Osteocyte (in vitro differentiated cells): ENCODE data around the gene HRH4. TPM values are rescaled to one million over a fixed set of nuclear protein-coding genes. Genes with fewer than 3 reads are reported as not detected.

Experiments used
- DNase-seq: peaks from one replicate; pipeline ENCODE4 v3.0.0; 2021; ENCODE audit warnings: mixed read lengths; ENCODE audit not compliant: unreplicated experiment; ENCODE audit errors: extremely low spot score
- H3K27ac Mint-ChIP-seq: one replicate; pipeline ENCODE4 v1.8.0; 2021; ENCODE audit warnings: mild to moderate bottlenecking, mixed read lengths; ENCODE audit not compliant: unreplicated experiment
- H3K27me3 Mint-ChIP-seq: one replicate; pipeline ENCODE4 v1.8.0; 2021; ENCODE audit warnings: mixed read lengths; ENCODE audit not compliant: unreplicated experiment
- H3K36me3 Mint-ChIP-seq: one replicate; pipeline ENCODE4 v1.8.0; 2021; ENCODE audit warnings: mixed read lengths; ENCODE audit not compliant: unreplicated experiment
- H3K4me1 Mint-ChIP-seq: one replicate; pipeline ENCODE4 v1.8.0; 2021; ENCODE audit warnings: mixed read lengths; ENCODE audit not compliant: unreplicated experiment
- H3K4me3 Mint-ChIP-seq: one replicate; pipeline ENCODE4 v1.8.0; 2021; ENCODE audit warnings: mild to moderate bottlenecking, moderate library complexity, mixed read lengths; ENCODE audit not compliant: unreplicated experiment
- H3K9me3 Mint-ChIP-seq: one replicate; pipeline ENCODE4 v1.8.0; 2021; ENCODE audit warnings: mixed read lengths; ENCODE audit not compliant: unreplicated experiment
- CTCF ChIP-seq: fragments of 200-600 bp; sonication (generic); IDR thresholded peaks from 2 replicates; pipeline ENCODE4 v1.5.0; 2021; ENCODE audit warnings: antibody characterized with exemption, mild to moderate bottlenecking, moderate library complexity
- total RNA-seq: library from RNA; stranded (reverse); gene quantifications from 2 replicates; pipeline ENCODE4 v1.2.1, GENCODE V29; 2021

HRH4 gene
- total RNA-seq, 1 donor from 2014 or later: not detected

GRCh38 chr18:24472591-24472990 lies 12.2 kb downstream of the HRH4 start:
- H3K27ac Mint-ChIP-seq: no peak overlapping the region
- no peak overlapping the region for H3K4me3 Mint-ChIP-seq
- peaks cover 4% of the 10 kb centered on the region for H3K27me3 Mint-ChIP-seq
- peaks cover 2% of the 10 kb centered on the region for H3K4me1 Mint-ChIP-seq
- DNase-seq: no peak
- TF ChIP-seq CTCF: no peak
- H3K36me3 Mint-ChIP-seq: no peaks in the 10 kb centered on the region
- H3K9me3 Mint-ChIP-seq: no peaks in the 10 kb centered on the region

DNA sequence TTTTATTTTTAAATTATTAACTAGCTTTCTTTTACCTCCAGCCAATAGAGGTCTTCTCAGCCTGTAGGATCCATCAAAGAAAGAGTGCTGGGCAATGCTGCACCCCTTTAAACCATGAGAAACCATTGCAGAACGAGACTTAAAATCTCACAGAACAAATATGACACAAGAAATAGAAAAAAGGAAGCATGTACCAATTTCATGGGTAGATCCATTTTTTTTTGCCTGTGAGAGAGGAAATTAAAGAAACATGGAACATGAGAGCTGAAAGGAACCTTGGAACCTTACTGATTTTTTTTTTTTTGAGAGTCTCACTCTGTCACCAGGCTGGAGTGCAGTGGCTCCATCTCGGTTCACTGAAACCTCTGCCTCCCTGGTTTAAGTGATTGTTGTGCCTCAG lies 14.0 kb downstream of the HRH4 start:
- TF ChIP-seq CTCF: no peak
- H3K4me3 Mint-ChIP-seq: no peak overlapping the region
- H3K36me3 Mint-ChIP-seq: no peaks in the 10 kb centered on the region
- no peaks in the 10 kb centered on the region for H3K9me3 Mint-ChIP-seq
- peaks cover 2% of the 10 kb centered on the region for H3K4me1 Mint-ChIP-seq
- peaks cover 4% of the 10 kb centered on the region for H3K27me3 Mint-ChIP-seq
- H3K27ac Mint-ChIP-seq: no peak overlapping the region
- DNase-seq: no peak

DNA sequence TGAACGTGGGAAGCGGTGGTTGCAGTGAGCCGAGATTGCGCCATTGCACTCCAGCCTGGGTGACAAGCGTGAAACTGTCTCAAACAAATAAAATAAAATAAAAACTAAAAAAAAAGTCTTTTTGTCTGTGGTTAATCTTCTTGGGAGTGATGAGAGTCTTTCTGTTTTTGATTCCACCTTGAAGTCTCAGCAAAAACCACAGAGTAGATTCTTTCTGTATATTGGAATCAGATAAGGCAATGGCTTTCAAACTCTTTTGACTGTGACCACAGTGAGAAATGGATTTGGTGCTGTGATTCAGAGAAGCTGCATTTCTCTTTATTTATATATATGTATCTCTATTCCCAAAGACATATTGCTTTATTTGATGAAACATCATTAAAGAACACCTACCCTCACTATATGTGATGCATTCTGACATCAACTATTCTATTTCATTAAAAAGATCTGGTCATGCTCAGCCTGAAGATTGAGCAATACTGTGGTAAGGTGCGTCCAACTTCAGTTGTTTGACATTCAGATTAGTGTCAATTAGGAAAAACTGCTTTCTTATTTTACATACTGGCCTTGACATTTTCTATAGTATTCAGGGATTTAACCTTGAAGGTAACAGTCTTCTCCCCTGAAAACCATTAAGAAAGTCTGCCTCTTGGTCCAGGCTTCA lies 15.6 kb downstream of the HRH4 start:
- peaks cover 7% of the 10 kb centered on the region for H3K27me3 Mint-ChIP-seq
- DNase-seq: no peak
- H3K4me3 Mint-ChIP-seq: no peak overlapping the region
- TF ChIP-seq CTCF: no peak
- H3K4me1 Mint-ChIP-seq: peaks cover 2% of the 10 kb centered on the region
- no peak overlapping the region for H3K27ac Mint-ChIP-seq
- no peaks in the 10 kb centered on the region for H3K36me3 Mint-ChIP-seq
- no peaks in the 10 kb centered on the region for H3K9me3 Mint-ChIP-seq

- no peaks in the 10 kb centered on the region for H3K9me3 Mint-ChIP-seq
- H3K4me1 Mint-ChIP-seq: no peaks in the 10 kb centered on the region
- no peak for DNase-seq
- peaks cover 18% of the 10 kb centered on the region for H3K27me3 Mint-ChIP-seq
- no peaks in the 10 kb centered on the region for H3K36me3 Mint-ChIP-seq
- H3K4me3 Mint-ChIP-seq: no peak overlapping the region
- H3K27ac Mint-ChIP-seq: no peak overlapping the region
- TF ChIP-seq CTCF: no peak
Measured at GRCh38 chr18:24479371-24479770, 18.9 kb downstream of the HRH4 start.

- Mint-ChIP-seq H3K36me3 (no peaks in the 10 kb centered on the region), H3K27me3 (peaks cover 37% of the 10 kb centered on the region), H3K4me3 (no peak overlapping the region), H3K9me3 (no peaks in the 10 kb centered on the region), H3K4me1 (no peaks in the 10 kb centered on the region), H3K27ac (no peak overlapping the region)
- no peak for DNase-seq
- no peak for TF ChIP-seq CTCF
Measured at GRCh38 chr18:24482821-24483220, 22.4 kb downstream of the HRH4 start.
